Measurements from ENCODE around the gene CLEC11A. TPM values are rescaled to one million over a fixed set of nuclear protein-coding genes. Genes with fewer than 3 reads are reported as not detected.

Gene CLEC11A
- total and polyA plus RNA-seq, 9 of the 15 experiments (the other 6 are each of a cell fraction or from before 2014, with no cell fraction given): 0.39 to 43.9 (median 3.4) TPM

- TF ChIP-seq, protein P1, sequence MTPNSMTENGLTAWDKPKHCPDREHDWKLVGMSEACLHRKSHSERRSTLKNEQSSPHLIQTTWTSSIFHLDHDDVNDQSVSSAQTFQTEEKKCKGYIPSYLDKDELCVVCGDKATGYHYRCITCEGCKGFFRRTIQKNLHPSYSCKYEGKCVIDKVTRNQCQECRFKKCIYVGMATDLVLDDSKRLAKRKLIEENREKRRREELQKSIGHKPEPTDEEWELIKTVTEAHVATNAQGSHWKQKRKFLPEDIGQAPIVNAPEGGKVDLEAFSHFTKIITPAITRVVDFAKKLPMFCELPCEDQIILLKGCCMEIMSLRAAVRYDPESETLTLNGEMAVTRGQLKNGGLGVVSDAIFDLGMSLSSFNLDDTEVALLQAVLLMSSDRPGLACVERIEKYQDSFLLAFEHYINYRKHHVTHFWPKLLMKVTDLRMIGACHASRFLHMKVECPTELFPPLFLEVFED (CRISPR knock-in tag; conservative IDR thresholded peaks at IDR 0.05): peak; percentile 58; the same call in 1 of the 2 replicates
- no peak for TF ChIP-seq ELF2 (CRISPR knock-in tag; IDR thresholded peaks at IDR 0.05)
- TF ChIP-seq MTA2 (IDR thresholded peaks at IDR 0.05; ENCODE audit: low read depth): peak; percentile 37; the same call in 1 of the 2 replicates
- TF ChIP-seq, protein P2, sequence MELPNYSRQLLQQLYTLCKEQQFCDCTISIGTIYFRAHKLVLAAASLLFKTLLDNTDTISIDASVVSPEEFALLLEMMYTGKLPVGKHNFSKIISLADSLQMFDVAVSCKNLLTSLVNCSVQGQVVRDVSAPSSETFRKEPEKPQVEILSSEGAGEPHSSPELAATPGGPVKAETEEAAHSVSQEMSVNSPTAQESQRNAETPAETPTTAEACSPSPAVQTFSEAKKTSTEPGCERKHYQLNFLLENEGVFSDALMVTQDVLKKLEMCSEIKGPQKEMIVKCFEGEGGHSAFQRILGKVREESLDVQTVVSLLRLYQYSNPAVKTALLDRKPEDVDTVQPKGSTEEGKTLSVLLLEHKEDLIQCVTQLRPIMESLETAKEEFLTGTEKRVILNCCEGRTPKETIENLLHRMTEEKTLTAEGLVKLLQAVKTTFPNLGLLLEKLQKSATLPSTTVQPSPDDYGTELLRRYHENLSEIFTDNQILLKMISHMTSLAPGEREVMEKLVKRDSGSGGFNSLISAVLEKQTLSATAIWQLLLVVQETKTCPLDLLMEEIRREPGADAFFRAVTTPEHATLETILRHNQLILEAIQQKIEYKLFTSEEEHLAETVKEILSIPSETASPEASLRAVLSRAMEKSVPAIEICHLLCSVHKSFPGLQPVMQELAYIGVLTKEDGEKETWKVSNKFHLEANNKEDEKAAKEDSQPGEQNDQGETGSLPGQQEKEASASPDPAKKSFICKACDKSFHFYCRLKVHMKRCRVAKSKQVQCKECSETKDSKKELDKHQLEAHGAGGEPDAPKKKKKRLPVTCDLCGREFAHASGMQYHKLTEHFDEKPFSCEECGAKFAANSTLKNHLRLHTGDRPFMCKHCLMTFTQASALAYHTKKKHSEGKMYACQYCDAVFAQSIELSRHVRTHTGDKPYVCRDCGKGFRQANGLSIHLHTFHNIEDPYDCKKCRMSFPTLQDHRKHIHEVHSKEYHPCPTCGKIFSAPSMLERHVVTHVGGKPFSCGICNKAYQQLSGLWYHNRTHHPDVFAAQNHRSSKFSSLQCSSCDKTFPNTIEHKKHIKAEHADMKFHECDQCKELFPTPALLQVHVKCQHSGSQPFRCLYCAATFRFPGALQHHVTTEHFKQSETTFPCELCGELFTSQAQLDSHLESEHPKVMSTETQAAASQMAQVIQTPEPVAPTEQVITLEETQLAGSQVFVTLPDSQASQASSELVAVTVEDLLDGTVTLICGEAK (IDR thresholded peaks at IDR 0.05): no peak
- TF ChIP-seq, protein P2 (CRISPR knock-in tag; IDR thresholded peaks at IDR 0.05): no peak
- peak; percentile 48; the same call in 1 of the 2 replicates for TF ChIP-seq RNF2 (IDR thresholded peaks at IDR 0.05)
- TF ChIP-seq, protein P3, sequence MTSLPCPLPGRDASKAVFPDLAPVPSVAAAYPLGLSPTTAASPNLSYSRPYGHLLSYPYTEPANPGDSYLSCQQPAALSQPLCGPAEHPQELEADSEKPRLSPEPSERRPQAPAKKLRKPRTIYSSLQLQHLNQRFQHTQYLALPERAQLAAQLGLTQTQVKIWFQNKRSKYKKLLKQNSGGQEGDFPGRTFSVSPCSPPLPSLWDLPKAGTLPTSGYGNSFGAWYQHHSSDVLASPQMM (CRISPR knock-in tag; IDR thresholded peaks at IDR 0.05): no peak
- TF ChIP-seq THRAP3 (IDR thresholded peaks at IDR 0.05; ENCODE audit: borderline replicate concordance): no peak
- TF ChIP-seq, protein P4, sequence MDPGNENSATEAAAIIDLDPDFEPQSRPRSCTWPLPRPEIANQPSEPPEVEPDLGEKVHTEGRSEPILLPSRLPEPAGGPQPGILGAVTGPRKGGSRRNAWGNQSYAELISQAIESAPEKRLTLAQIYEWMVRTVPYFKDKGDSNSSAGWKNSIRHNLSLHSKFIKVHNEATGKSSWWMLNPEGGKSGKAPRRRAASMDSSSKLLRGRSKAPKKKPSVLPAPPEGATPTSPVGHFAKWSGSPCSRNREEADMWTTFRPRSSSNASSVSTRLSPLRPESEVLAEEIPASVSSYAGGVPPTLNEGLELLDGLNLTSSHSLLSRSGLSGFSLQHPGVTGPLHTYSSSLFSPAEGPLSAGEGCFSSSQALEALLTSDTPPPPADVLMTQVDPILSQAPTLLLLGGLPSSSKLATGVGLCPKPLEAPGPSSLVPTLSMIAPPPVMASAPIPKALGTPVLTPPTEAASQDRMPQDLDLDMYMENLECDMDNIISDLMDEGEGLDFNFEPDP (CRISPR knock-in tag; IDR thresholded peaks at IDR 0.05): no peak
- TF ChIP-seq E4F1 (CRISPR knock-in tag; IDR thresholded peaks at IDR 0.05; ENCODE audit: borderline replicate concordance): no peak
- TF ChIP-seq GABPB1 (CRISPR knock-in tag; IDR thresholded peaks at IDR 0.05): 0 out of 2 replicates have a peak, but pooled peaks have one; percentile 28
- no peak for TF ChIP-seq ZBTB8A (IDR thresholded peaks at IDR 0.05; ENCODE audit: partially characterized antibody)
These were observed 18.2 kb downstream of the CLEC11A start (continued) for GRCh38 chr19:50741179-50741933.
